ENCODE measurements around the gene TRPM2. TPM values are rescaled to one million over a fixed set of nuclear protein-coding genes. Genes with fewer than 3 reads are reported as not detected.
A peak's percentile ranks its signal among the peaks of the same experiment; 100 is the strongest.

The TRPM2 gene
- total and polyA plus RNA-seq, 8 donors, result 0.46 to 8.7 (median 2.6) TPM

DNA sequence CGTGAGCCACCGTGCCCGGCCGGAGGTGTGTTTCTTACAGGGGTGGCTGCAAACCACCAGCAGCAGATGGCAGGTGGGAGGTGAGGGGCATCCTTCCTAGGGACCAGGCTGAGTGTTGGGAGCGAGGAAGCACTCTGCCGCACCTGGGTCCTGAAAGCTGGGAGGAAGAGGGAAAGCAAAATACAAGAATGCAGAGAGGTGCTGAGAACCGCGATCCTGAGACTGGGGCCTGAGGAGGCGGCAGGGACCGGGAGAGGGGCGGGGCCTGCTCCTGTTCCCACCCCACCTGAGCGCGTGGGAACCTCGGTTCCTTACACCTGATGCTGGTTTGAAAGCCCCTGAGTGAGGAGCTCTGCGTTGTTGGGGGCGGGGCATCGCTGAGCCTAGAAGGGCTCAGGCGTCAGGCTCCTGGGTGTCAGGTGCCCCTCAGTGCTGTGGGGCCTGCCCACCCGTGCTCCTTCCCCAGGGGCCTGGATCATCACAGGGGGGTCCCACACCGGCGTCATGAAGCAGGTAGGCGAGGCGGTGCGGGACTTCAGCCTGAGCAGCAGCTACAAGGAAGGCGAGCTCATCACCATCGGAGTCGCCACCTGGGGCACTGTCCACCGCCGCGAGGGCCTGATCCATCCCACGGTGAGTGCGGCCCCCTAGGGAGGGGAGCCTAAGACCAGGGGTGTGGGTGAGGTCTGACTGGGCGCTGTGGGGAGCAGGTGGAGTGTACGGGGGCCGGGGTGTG is 15.5 kb downstream of the TRPM2 start:
- peak in 2 of 6 donors; percentile 47 to 66 for DNase-seq
- ATAC-seq, result peak in 3 of 4 donors; percentile 43 to 52 (median 48)
- H3K27ac ChIP-seq, result no peak overlapping the region
- H3K9me3 ChIP-seq, result no peaks in the 10 kb centered on the region
- intact Hi-C loops (cut with DNase I), result no loop called here
- 27 to 29% methylated on average over 33 to 35 of the region's 35 CpGs for WGBS, 2 donors
- peaks cover 0 to 7% (median 0%) of the 10 kb centered on the region in 3 donors for H3K4me1 ChIP-seq
- no peaks in the 10 kb centered on the region for H3K36me3 ChIP-seq
- H3K27me3 ChIP-seq, result no peaks in the 10 kb centered on the region
- FAIRE-seq, result no peak
- TF ChIP-seq, protein P1, sequence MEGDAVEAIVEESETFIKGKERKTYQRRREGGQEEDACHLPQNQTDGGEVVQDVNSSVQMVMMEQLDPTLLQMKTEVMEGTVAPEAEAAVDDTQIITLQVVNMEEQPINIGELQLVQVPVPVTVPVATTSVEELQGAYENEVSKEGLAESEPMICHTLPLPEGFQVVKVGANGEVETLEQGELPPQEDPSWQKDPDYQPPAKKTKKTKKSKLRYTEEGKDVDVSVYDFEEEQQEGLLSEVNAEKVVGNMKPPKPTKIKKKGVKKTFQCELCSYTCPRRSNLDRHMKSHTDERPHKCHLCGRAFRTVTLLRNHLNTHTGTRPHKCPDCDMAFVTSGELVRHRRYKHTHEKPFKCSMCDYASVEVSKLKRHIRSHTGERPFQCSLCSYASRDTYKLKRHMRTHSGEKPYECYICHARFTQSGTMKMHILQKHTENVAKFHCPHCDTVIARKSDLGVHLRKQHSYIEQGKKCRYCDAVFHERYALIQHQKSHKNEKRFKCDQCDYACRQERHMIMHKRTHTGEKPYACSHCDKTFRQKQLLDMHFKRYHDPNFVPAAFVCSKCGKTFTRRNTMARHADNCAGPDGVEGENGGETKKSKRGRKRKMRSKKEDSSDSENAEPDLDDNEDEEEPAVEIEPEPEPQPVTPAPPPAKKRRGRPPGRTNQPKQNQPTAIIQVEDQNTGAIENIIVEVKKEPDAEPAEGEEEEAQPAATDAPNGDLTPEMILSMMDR (IDR thresholded peaks at IDR 0.05), result no peak
- H3K4me3 ChIP-seq, result no peak overlapping the region

DNA sequence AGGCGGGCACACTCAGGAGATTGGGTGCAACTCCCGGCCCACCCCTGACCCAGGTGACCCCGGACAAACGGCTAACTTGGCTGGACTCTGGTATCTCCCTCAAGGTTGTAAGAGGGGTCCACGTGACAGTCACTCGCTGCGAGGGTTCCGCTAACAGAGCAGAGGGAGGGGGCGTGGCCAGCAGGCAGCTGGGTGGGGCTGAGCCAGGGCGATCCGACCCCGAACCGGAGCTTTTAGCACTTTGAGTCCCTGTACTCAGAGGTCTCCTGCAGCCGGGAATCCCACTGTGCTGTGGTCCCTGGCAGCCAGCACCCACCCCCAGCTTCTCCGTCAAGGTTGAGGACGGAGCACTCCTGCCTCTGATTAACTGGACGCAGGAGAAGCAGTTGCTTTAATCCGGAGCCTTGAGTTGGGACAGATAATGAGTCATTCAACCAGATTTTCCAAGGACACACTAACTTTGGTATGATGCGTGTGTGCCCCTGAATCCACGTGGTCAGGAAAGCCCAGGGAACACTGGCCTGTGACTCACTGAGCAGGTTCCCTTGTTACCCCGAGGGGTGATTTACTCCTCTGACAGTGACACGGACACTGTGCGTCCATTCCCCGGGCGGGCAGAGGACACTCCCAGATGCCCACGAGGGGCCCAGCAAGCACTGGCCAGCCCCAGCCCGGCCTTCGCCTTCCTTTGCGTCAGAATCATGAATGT is 16.8 kb downstream of the TRPM2 start:
- 15 to 17% methylated on average over 26 to 29 of the region's 29 CpGs for WGBS, 2 donors
- intact Hi-C loops (cut with DNase I), result no loop called here
- DNase-seq, result peak in 1 of 6 donors; percentile 43
- FAIRE-seq, result no peak
- Histone ChIP-seq H3K9me3 (no peaks in the 10 kb centered on the region), H3K27ac (no peak overlapping the region), H3K36me3 (no peaks in the 10 kb centered on the region), H3K4me3 (peak overlapping the region in 2 of 4 donors; percentile 11 to 27), H3K4me1 (peaks cover 0 to 7% (median 0%) of the 10 kb centered on the region in 3 donors), H3K27me3 (peaks cover 0 to 7% (median 0%) of the 10 kb centered on the region in 4 donors)
- TF ChIP-seq, protein P1 (IDR thresholded peaks at IDR 0.05), result no peak
- ATAC-seq, result peak; percentile 43 to 82 (median 68)

DNA sequence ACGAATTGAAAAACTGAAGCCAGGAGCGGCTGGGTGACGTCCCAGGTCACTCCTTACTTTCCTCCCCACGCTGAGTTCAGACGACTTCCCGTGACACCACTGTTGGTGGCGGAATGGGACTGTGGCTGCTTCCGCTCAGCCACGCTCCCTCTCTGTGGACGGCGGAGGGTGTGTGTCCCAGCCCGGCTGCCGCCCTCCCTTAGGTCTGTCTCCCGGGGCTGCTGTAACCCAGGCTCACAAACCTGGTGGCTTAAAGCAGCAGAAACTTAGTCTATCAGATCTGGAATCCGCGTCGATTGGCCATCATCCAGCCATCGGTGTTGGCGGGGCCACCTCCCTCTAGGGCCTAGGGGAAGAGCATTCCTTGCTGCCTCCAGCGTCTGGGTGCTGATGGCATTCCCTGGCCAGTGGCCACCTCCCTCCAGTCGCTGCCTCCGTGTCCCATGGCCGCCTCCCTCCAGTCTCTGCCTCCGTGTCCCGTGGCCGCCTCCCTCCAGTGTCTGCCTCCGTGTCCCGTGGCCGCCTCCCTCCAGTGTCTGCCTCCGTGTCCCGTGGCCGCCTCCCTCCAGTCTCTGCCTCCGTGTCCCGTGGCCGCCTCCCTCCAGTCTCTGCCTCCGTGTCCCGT is 17.5 kb downstream of the TRPM2 start:
- Histone ChIP-seq H3K9me3 (no peaks in the 10 kb centered on the region), H3K4me3 (no peak overlapping the region), H3K36me3 (no peaks in the 10 kb centered on the region), H3K4me1 (peaks cover 0 to 7% (median 0%) of the 10 kb centered on the region in 3 donors), H3K27ac (no peak overlapping the region), H3K27me3 (peaks cover 0 to 10% (median 0%) of the 10 kb centered on the region in 4 donors)
- intact Hi-C loops (cut with DNase I), result no loop called here
- ATAC-seq (no peak), FAIRE-seq (no peak), DNase-seq (no peak)
- TF ChIP-seq, protein P1 (IDR thresholded peaks at IDR 0.05), result no peak
- WGBS, 2 donors, result 77 to 79% methylated on average over 34 to 37 of the region's 37 CpGs

DNA sequence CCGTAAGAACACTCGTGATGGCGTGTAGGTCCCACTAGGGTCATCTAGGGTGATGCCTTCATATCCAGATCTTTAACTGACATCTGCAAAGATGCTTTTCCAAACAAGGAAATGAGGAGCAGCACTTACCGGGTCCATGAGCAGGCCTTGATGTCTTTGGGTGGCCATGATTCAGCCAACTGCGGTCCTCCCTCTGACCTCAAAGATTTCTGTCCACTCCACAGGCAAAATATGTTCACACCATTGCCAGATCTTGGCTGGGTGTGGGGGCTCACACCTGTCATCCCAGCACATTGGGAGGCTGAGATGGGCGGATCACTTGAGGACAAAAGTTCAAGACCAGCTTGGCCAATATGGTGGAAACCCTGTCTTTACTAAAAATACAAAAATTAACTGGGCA is 18.2 kb downstream of the TRPM2 start:
- ATAC-seq (no peak), DNase-seq (no peak), FAIRE-seq (no peak)
- 80 to 90% methylated on average over 6 of the region's 6 CpGs for WGBS, 2 donors
- Histone ChIP-seq H3K36me3 (no peaks in the 10 kb centered on the region), H3K4me3 (no peak overlapping the region), H3K9me3 (no peaks in the 10 kb centered on the region), H3K27me3 (peaks cover 0 to 10% (median 0%) of the 10 kb centered on the region in 4 donors), H3K4me1 (peaks cover 0 to 7% (median 0%) of the 10 kb centered on the region in 3 donors), H3K27ac (no peak overlapping the region)
- intact Hi-C loops (cut with DNase I), result no loop called here
- TF ChIP-seq, protein P1 (IDR thresholded peaks at IDR 0.05), result no peak

All from pancreas (tissue), 10 donors.